Activated naive CD4-positive, alpha-beta T cell treated with anti-CD3 and anti-CD28 coated beads, Interleukin-2, amount 50 U/mL, for 72 hours (primary cell): ENCODE results near the gene PRPF18. TPM values are rescaled to one million over a fixed set of nuclear protein-coding genes. Genes with fewer than 3 reads are reported as not detected.
A peak's percentile ranks its signal among the peaks of the same experiment; 100 is the strongest.

Experiments used
- ATAC-seq, 2 donors: fragments of 150-1000 bp; cut with Tn5 transposase; 2 replicates each; pipeline ENCODE4 v1.10.0; 2021; ENCODE audit warnings: mild to moderate bottlenecking in 2 of 2, moderate library complexity in 2 of 2
- DNase-seq, 2 donors: peaks; one replicate each; pipeline ENCODE4 v3.0.0; 2021 to 2022; ENCODE audit warnings: low spot score in 2 of 2
- H3K27ac Mint-ChIP-seq, 2 donors: one replicate each; pipeline ENCODE4 v1.8.0; 2022; ENCODE audit warnings: mild to moderate bottlenecking in 2 of 2, mixed read lengths in 2 of 2
- H3K36me3 Mint-ChIP-seq, 2 donors: one replicate each; pipeline ENCODE4 v1.8.0; 2022; ENCODE audit warnings: mixed read lengths in 2 of 2
- H3K9me3 Mint-ChIP-seq, 2 donors: one replicate each; pipeline ENCODE4 v1.8.0; 2022; ENCODE audit warnings: mixed read lengths in 2 of 2
- total RNA-seq, 2 donors: library from RNA; stranded (reverse); gene quantifications; one replicate each; pipeline ENCODE4 v1.2.3, GENCODE V29; 2022

PRPF18 gene
- total RNA-seq, 2 donors from 2014 or later: 19.9 to 31.2 TPM

DNA sequence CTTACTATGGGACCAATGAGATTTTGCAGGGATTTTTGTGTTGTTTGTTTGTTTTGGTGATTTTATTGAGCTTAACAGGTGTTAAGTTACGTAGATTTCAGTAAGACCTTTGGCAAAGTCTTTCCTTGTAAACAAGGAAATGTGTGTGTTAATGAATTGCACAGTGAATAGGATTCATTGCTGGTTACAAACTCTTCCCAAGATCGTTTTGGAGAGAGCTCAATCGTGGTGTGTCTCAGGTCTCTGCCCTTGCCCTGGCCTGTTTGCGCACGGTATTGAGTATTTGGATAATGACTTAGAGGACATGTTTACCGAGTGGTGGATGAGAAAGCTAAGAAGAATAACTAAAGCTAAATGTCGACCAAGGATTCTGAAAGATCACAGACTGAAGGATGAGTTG lies 41.9 kb downstream of the PRPF18 start:
- H3K36me3 Mint-ChIP-seq: peaks cover 0 to 18% of the 10 kb centered on the region in 2 donors
- H3K9me3 Mint-ChIP-seq: no peaks in the 10 kb centered on the region
- no peak for DNase-seq
- no peak overlapping the region for H3K27ac Mint-ChIP-seq
- no peak for ATAC-seq

DNA sequence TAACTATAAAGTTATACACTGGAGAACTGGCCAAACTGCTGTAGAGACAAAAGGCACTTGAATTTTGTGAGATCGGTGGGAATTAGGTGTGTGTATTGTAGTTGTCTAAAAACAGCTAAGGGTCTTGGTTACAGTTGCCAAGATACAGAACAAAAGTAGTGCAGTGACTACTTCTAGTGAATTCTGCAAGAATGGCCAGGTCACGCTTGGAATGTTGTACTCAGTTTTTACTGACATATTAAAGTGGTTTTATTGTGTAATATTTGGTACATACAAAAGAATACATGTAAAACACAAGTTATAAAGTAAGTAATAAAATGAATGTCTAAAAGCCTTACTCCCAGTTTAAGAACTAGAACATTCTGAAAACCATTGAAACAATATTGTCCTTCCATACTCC lies 42.4 kb downstream of the PRPF18 start:
- ATAC-seq: no peak
- Mint-ChIP-seq H3K27ac (no peak overlapping the region), H3K36me3 (peaks cover 0 to 18% of the 10 kb centered on the region in 2 donors), H3K9me3 (no peaks in the 10 kb centered on the region)
- DNase-seq: no peak

DNA sequence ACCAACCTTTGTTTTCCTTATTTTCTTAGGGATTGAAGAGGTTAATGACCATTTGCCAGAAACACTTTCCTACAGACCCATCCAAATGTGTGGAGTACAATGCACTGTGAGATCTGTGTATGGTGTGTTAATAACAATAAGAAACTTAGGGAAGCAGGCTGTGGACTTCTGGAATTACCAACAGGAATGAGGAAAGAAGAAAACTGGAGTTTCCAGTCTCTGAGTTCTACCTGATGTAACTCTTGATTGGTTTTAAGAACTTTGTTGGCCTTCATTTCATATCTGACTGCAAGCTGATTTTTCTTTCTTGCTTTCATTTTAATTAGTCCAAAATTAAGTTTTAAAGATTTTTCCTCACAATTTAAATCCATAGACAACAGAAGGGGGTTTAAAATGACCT lies 43.5 kb downstream of the PRPF18 start:
- Mint-ChIP-seq H3K36me3 (peaks cover 0 to 15% of the 10 kb centered on the region in 2 donors), H3K27ac (no peak overlapping the region)
- ATAC-seq: no peak

GRCh38 chr10:13631594-13631993 lies 44.8 kb downstream of the PRPF18 start:
- no peak overlapping the region for H3K27ac Mint-ChIP-seq
- peaks cover 0 to 21% of the 10 kb centered on the region in 2 donors for H3K36me3 Mint-ChIP-seq

More for the DNA sequence above, 43.5 kb downstream of the PRPF18 start:
- H3K9me3 Mint-ChIP-seq: no peaks in the 10 kb centered on the region
- no peak for DNase-seq

GRCh38 chr10:13632440-13632839 lies 45.7 kb downstream of the PRPF18 start:
- Mint-ChIP-seq H3K27ac (no peak overlapping the region), H3K9me3 (no peaks in the 10 kb centered on the region), H3K36me3 (peaks cover 0 to 22% of the 10 kb centered on the region in 2 donors)
- ATAC-seq: no peak
- no peak for DNase-seq

More at GRCh38 chr10:13631594-13631993, 44.8 kb downstream of the PRPF18 start:
- ATAC-seq (no peak), DNase-seq (no peak)
- no peaks in the 10 kb centered on the region for H3K9me3 Mint-ChIP-seq

DNA sequence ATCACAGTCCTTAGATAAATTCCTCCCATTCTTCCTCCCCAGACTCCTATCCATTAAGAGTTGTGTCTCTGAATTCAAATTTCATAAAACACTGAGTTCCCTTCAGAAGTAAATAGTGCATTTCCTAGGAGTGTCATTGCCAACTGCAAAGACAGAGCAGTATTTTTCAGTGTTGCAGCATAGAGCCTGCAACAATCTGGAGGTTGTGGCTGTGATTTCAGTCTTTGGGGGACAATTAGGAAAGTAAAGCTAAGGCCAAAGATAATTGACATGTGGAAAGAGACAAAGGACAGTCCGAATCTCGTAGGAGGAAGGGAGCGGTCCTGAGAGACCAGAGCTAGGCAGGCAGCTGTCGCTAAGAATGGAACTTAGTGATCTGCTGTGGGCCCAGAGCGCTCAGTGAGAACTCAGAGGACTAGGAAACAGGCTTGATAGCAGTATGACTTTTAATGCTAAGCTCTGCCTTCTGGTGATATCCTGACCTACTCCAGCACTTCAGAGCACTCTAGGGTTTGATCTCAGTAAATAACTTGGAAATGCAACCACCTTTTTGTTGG lies 46.2 kb downstream of the PRPF18 start:
- no peak for ATAC-seq
- Mint-ChIP-seq H3K27ac (no peak overlapping the region), H3K36me3 (peaks cover 5 to 28% of the 10 kb centered on the region in 2 donors), H3K9me3 (no peaks in the 10 kb centered on the region)
- DNase-seq: no peak

DNA sequence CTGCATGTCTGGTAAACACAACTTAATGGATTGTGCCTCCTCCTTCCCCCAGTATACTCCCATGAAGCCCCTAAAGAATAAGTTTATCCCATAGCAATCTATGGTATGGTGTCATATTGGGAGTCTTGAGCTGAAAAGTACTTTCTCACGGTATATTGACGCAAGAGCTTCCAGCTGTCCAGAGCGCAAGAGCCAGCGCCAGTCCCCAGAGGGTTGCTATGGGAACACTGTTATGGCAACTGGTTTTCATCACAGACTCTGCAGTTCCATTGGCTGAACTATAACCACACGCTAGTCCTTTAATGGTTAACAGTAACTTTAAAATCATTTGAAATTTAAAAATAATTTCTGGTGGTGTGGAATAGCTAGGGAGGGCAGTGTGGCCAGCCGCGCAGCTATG lies 46.9 kb downstream of the PRPF18 start:
- no peak overlapping the region for H3K27ac Mint-ChIP-seq
- DNase-seq: no peak
- no peaks in the 10 kb centered on the region for H3K9me3 Mint-ChIP-seq
- no peak for ATAC-seq
- peaks cover 11 to 33% of the 10 kb centered on the region in 2 donors for H3K36me3 Mint-ChIP-seq

DNA sequence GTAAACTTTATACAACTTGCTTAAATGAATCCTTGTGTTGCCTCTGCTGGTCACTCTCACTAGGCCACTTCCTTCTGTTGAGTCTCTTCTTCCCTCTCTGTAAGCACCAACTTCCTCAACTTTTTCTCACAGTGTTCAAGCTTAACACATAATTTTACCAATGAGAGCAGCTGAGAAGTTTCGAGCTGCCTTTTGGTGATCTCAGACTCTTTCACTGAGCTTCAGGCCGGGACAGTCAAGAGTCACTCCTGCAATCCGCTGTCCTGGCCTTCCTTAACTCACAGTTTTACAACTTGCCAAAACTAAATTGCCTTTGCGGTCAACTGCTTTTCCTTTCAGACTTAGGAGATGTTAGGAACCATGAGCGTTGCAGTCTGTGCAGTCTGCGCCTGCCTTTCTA lies 47.4 kb downstream of the PRPF18 start:
- Mint-ChIP-seq H3K9me3 (no peaks in the 10 kb centered on the region), H3K36me3 (peaks cover 14 to 37% of the 10 kb centered on the region in 2 donors), H3K27ac (no peak overlapping the region)
- ATAC-seq (no peak), DNase-seq (no peak)

- H3K9me3 Mint-ChIP-seq: peaks cover 17% of the 10 kb centered on the region in 2 donors
- no peak for ATAC-seq
- peaks cover 35 to 48% of the 10 kb centered on the region in 2 donors for H3K36me3 Mint-ChIP-seq
- no peak overlapping the region for H3K27ac Mint-ChIP-seq
- no peak for DNase-seq
Measured at GRCh38 chr10:13636776-13637175, 50.0 kb downstream of the PRPF18 start.

- ATAC-seq: no peak
- H3K36me3 Mint-ChIP-seq: peaks cover 41 to 53% of the 10 kb centered on the region in 2 donors
- H3K9me3 Mint-ChIP-seq: peaks cover 23% of the 10 kb centered on the region in 2 donors
- DNase-seq: no peak
- H3K27ac Mint-ChIP-seq: no peak overlapping the region
Measured at GRCh38 chr10:13637303-13637856, 50.6 kb downstream of the PRPF18 start.

- Mint-ChIP-seq H3K36me3 (peaks cover 46 to 58% of the 10 kb centered on the region in 2 donors), H3K27ac (no peak overlapping the region), H3K9me3 (peaks cover 23 to 28% of the 10 kb centered on the region in 2 donors)
- DNase-seq: no peak
- no peak for ATAC-seq
Measured at GRCh38 chr10:13637894-13638293, 51.1 kb downstream of the PRPF18 start.

GRCh38 chr10:13642293-13642692 lies 55.5 kb downstream of the PRPF18 start:
- DNase-seq: no peak
- peaks cover 60 to 62% of the 10 kb centered on the region in 2 donors for H3K36me3 Mint-ChIP-seq
- peaks cover 23 to 28% of the 10 kb centered on the region in 2 donors for H3K9me3 Mint-ChIP-seq
- ATAC-seq: no peak
- peak overlapping the region in 1 of 2 donors; percentile 2 for H3K27ac Mint-ChIP-seq

DNA sequence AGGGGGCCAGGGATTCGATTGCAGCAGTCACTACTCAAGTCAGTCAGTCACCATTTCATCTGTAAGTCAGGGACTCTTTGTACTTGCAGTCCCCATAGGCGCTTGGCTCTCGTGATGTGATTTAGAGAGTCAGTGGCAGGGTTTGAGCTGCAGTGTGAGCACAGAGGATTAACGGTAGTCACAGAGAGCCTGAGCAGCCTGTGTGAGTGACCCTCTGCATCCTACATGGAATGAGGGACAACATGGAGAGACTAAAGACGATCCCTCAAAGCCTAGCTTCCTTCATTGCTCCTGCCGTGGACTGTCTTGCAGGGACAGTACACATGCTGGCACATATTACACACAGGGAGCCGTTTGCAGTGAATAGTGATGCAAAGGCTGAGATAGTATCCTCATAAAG lies 56.3 kb downstream of the PRPF18 start:
- no peak overlapping the region for H3K27ac Mint-ChIP-seq
- ATAC-seq: no peak
- peaks cover 23 to 28% of the 10 kb centered on the region in 2 donors for H3K9me3 Mint-ChIP-seq
- peaks cover 55% of the 10 kb centered on the region in 2 donors for H3K36me3 Mint-ChIP-seq
- no peak for DNase-seq

DNA sequence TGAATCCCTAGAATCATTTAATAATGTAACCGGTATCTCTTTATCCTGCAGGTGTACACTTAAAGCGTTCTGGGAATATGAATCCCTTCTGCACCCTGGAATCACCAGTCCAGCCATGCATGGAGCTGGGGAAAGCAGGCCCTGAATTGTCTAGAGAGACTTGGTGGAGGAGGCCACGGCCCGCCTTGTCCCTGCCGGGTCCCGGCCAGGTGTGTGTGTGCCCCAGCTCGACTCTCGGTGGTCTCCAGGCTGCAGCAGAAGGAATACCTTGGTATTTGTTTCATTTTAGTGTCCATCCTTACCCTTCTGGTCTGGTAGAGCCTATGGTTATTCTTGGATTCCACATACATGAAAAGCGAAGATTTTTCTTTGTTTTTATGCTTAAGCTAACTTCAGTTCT lies 58.1 kb downstream of the PRPF18 start:
- H3K9me3 Mint-ChIP-seq: peaks cover 23 to 28% of the 10 kb centered on the region in 2 donors
- DNase-seq: no peak
- no peak for ATAC-seq
- peaks cover 45 to 54% of the 10 kb centered on the region in 2 donors for H3K36me3 Mint-ChIP-seq
- no peak overlapping the region for H3K27ac Mint-ChIP-seq

DNA sequence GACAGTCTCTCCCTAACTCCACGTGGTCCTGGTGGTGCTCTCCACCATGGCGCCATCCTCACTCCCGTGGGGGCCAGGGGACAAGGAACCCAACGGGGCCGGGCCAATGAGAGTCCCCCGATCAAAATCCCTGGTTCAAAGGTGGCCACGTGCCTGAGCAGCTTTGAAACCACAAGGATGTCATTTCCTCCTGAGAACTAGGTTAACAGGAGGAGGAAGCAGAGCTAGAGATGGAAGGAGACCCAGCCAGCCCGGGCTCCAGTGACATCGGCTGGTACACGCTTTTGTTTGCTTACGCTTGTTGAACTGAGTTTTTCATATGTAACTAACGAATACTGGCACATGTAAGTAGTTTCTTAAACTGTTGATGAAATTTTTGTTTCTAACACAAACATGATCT lies 61.7 kb downstream of the PRPF18 start:
- ATAC-seq (no peak), DNase-seq (no peak)
- peak overlapping the region in 1 of 2 donors; percentile 5 for H3K27ac Mint-ChIP-seq
- peaks cover 13 to 22% of the 10 kb centered on the region in 2 donors for H3K36me3 Mint-ChIP-seq
- no peaks in the 10 kb centered on the region for H3K9me3 Mint-ChIP-seq

DNA sequence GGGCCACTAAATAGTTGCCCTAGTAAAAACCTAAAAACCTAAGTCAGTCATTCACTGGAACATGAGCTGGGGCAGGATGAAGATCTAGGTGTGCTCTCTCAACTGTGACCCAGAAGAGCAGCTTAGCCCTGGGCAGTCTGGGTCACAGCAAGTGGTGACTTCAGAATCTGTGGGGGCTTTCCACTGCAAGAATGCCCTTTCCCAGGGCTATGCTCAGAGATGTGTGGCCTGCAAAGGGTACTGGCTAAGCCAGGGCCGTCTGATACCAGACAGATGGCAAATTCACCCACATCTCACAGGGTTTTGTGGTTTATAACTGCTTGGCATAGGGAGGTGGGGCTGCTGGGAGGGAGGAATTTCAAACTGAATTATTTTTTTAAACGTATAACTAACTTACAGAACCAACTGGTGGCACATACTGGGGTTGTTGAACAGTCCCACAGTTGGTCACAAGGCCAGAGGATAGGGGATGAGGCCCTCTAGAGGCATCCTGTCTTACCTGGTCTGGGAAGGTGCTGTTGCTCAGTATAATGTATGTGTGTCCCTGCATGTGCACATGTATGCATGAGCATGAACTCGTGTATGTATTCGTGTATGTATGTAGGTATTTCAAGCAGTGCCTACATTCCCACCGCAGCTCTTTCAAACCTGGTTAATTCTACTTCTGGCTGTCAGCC lies 63.2 kb downstream of the PRPF18 start:
- Mint-ChIP-seq H3K27ac (no peak overlapping the region), H3K9me3 (no peaks in the 10 kb centered on the region), H3K36me3 (peaks cover 13 to 17% of the 10 kb centered on the region in 2 donors)
- DNase-seq (no peak), ATAC-seq (no peak)

DNA sequence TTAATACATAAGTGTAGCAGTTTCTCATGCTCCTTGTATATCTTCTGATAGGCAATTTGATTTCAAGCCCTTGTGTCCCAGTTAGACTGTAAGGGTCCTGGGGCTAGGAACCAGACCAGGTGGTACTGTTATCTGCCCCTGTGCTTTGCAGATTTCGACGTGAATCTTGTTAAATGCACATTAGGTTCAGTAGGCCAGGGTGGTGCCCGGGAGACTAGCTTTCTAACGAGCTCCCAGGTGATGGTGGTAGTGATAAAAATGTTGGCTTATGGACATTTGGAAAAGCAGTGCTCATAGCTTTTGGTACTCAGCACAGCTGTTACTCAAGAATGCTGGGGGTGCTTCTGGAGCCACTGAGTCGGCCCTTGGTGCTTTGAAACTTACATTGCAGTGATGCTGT lies 64.2 kb downstream of the PRPF18 start:
- Mint-ChIP-seq H3K9me3 (no peaks in the 10 kb centered on the region), H3K27ac (no peak overlapping the region), H3K36me3 (peaks cover 5 to 9% of the 10 kb centered on the region in 2 donors)
- ATAC-seq (no peak), DNase-seq (no peak)
